Motor neuron (in vitro differentiated cells): ENCODE data around the gene SBF2. TPM values are rescaled to one million over a fixed set of nuclear protein-coding genes. Genes with fewer than 3 reads are reported as not detected.
"Not testable (repeated sequence)": the region's sequence is repeated elsewhere in the genome, so short reads cannot be mapped to it uniquely, and the experiment has no call there.

Experiments
- ATAC-seq, 8 experiments: fragments of 200-7000 bp; cut with Tn5 transposase; replicated peaks in 6 of 8; 2 replicates each; pipeline ENCODE4 v1.8.0; 2021; ENCODE audit warnings: mild to moderate bottlenecking in 8 of 8, moderate library complexity in 8 of 8
- H3K27ac ChIP-seq, 2 donors: fragments of 250-450 bp; sonication (Bioruptor Pico); 2 replicates each; pipeline ENCODE4 v1.9.0; 2021; ENCODE audit warnings: antibody characterized with exemption in 2 of 2, mild to moderate bottlenecking in 2 of 2, moderate library complexity in 1 of 2
- H3K4me1 ChIP-seq, 2 donors: fragments of 250-450 bp; sonication (Bioruptor Pico); replicated peaks in 1 of 2; 2 replicates each; pipeline ENCODE4 v1.6.1; 2021; ENCODE audit warnings: antibody characterized with exemption in 2 of 2, mild to moderate bottlenecking in 2 of 2, moderate library complexity in 1 of 2
- H3K4me3 ChIP-seq, 5 donors: fragments of 250-450 bp; sonication (Bioruptor Pico); 2 replicates each; pipeline ENCODE4 v1.9.0; 2021; ENCODE audit warnings: antibody characterized with exemption in 5 of 5, mild to moderate bottlenecking in 5 of 5, moderate library complexity in 4 of 5
- WGBS, 10 experiments: fragments of 450-650 bp; shearing (Covaris generic); methylation state at CpG; one replicate each; pipeline ENCODE4 v1.0.0; 2022; 5-methylcytosine and 5-hydroxymethylcytosine counted together
- in situ Hi-C, 9 experiments: fragments of 400-800 bp; cut with MboI; loops; one replicate each; pipeline ENCODE4 v1.15.0; 2021; ENCODE audit warnings: low sequenced_read_pairs in 9 of 9, low pct_unique_long_range_greater_than_20kb in 2 of 9; ENCODE audit not compliant: unreplicated experiment in 9 of 9
- total RNA-seq, 8 experiments: library from RNA; unstranded; fragments of 300-600 nt; gene quantifications; 2 replicates each; pipeline versions ENCODE4 v1.2.3 to v1.2.4, GENCODE V29; 2022

SBF2 gene
- total RNA-seq, 8 experiments from 2014 or later: 31.8 to 66.3 (median 44.6) TPM

DNA sequence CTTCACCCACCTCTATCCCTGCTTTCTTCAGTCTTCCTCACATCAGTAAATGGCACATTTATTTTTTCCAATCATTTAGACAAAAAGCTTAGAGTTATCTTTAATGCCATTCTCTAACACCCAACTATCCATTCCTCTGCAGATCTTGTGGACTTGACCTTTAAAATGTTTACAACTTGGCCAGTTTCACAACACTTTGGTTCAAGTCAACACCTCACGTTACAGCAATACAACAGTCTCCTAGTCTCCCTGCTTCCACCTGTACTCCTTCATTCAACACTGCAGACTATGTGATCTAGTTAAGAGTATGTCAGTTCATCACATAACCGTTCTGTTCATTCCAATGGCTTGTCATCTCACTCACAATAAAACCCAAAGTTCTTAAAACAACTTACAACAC is 325.0 kb downstream of the SBF2 start:
- no peak overlapping the region for H3K27ac ChIP-seq
- no peak overlapping the region for H3K4me3 ChIP-seq
- in situ Hi-C loops: loop anchor here in 3 of 9 experiments (25.0 kb wide), 2 partner anchors 182 to 207 kb away; no protein-coding TSS in a partner anchor
- ATAC-seq: no peak
- WGBS, 10 experiments: 60 to 100% (median 86%) methylated on average over 1 to 2 of the region's 2 CpGs; no CpG with 5 or more reads in 2 of the 10 experiments
- H3K4me1 ChIP-seq: no peaks in the 10 kb centered on the region

DNA sequence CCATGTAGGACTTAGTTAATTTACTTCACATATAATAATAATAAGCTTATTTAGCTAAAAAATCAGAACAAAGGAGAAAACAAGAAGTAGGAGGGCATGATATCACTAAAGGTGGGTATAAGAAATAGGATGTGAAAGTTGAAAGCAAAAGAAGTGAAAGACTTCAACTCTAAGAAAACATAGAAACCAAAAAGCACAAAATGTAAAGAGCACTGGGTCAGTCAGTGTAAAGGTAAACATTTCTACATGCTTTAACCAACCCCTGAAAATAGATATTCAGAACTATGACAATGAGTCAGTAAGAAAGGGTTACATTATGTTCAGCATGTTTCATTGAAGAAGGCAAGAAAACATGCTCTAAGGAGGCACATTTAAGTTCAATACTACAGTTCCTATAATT is 331.3 kb downstream of the SBF2 start:
- in situ Hi-C loops: loop anchor here in 3 of 9 experiments (25.0 kb wide), 2 partner anchors 175 to 200 kb away; no protein-coding TSS in a partner anchor
- no peak overlapping the region for H3K27ac ChIP-seq
- no peak for ATAC-seq
- no peaks in the 10 kb centered on the region for H3K4me1 ChIP-seq
- H3K4me3 ChIP-seq: no peak overlapping the region

DNA sequence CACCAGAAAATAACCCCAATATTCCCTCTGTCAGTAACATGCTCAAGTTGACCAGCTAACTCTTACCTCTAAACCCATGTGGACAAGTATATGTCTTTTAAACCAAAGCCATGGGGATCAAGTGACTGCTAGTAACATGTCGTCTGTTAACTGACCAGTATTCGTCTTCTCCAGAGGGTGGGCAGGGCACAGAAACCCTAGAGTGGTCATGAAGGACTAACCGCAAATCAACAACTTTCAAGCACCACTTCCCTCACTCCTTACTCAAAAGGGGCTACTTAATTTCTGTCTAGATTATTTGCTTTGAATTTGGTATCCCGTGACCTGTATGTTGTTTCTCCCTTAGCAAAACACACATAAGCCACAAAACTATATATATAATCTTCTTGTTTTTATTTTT is 336.9 kb downstream of the SBF2 start:
- WGBS, 10 experiments: 81 to 100% (median 95%) methylated on average over 1 to 4 of the region's 4 CpGs
- H3K27ac ChIP-seq: no peak overlapping the region
- peaks cover 1 to 9% of the 10 kb centered on the region in 2 donors for H3K4me1 ChIP-seq
- in situ Hi-C loops: loop anchor here in 3 of 9 experiments (25.0 kb wide), 2 partner anchors 170 to 195 kb away; no protein-coding TSS in a partner anchor
- no peak for ATAC-seq
- no peak overlapping the region for H3K4me3 ChIP-seq

- 60 to 100% (median 96%) methylated on average over 1 to 2 of the region's 2 CpGs; no CpG with 5 or more reads in 1 of the 10 experiments for WGBS, 10 experiments
- Histone ChIP-seq H3K4me1 (peaks cover 5 to 13% of the 10 kb centered on the region in 2 donors), H3K27ac (no peak overlapping the region), H3K4me3 (no peak overlapping the region)
- in situ Hi-C loops: loop anchor here in 3 of 9 experiments (25.0 kb wide), 2 partner anchors 169 to 194 kb away; no protein-coding TSS in a partner anchor
- no peak for ATAC-seq
These were observed 337.5 kb downstream of the SBF2 start for GRCh38 chr11:9956483-9956882.

DNA sequence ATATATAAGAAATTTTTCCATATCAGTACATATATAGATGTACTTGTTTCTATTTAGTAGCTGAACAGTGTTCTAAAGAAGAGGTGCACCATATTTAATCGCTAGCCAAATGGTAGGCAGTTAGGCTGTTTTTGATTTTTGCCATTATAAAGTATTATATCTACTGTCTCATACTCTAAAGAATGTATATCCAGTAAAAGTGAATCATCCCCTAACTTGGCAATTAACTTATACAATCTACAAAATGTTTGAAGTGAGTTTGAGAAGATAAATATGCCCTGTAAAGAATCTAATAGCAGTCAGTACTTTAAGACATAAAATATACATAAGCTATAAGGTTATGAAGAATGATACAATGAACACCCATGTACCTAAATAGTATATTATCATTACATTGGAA is 338.6 kb downstream of the SBF2 start:
- Histone ChIP-seq H3K4me1 (peaks cover 5 to 13% of the 10 kb centered on the region in 2 donors), H3K27ac (no peak overlapping the region), H3K4me3 (no peak overlapping the region)
- in situ Hi-C loops: loop anchor here in 3 of 9 experiments (25.0 kb wide), 2 partner anchors 168 to 193 kb away; no protein-coding TSS in a partner anchor
- no peak for ATAC-seq
- 90 to 100% (median 100%) methylated on average over 1 of the region's 1 CpG; no CpG with 5 or more reads in 3 of the 10 experiments for WGBS, 10 experiments

GRCh38 chr11:9953994-9954626 is 339.9 kb downstream of the SBF2 start:
- Histone ChIP-seq H3K27ac (no peak overlapping the region), H3K4me3 (no peak overlapping the region), H3K4me1 (peaks cover 5 to 13% of the 10 kb centered on the region in 2 donors)
- no peak for ATAC-seq
- in situ Hi-C loops: loop anchor here in 3 of 9 experiments (25.0 kb wide), 2 partner anchors 167 to 192 kb away; no protein-coding TSS in a partner anchor
- 15 to 93% (median 83%) methylated on average over 1 to 3 of the region's 3 CpGs; no CpG with 5 or more reads in 1 of the 10 experiments for WGBS, 10 experiments

DNA sequence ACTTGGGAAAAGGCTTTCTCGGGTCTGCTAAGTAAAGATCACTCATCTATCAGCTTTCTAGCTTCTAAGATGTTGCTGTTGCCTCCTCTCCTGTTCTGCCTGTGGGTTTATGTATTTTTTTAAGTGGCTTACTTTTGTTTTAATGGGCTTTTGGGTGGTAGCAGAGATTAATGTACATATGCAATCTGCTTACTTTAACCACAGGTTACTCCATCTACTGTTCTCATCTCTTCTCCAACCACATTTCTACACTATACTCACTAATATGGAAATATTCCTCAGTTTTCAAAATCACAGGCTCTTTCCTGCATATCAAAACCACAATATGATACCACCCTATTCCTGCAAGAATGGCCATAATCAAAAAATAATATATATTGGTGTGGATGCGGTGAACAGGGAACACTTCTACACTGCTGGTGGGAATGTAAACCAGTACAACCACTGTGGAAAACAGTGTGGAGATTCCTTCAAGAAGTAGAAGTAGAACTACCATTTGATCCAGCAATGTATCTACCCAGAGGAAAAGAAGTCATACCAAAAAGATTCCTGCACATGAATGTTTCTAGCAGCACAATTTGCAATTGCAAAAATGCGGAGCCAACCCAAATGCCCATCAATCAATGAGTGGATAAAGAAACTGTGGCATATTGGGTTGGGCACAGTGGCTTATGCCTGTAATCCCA is 341.4 kb downstream of the SBF2 start:
- in situ Hi-C loops: loop anchor here in 3 of 9 experiments (25.0 kb wide), 2 partner anchors 165 to 190 kb away; no protein-coding TSS in a partner anchor
- ATAC-seq: peak in 3 of 8 experiments; percentile 82 to 91 (median 87)
- 0 to 100% (median 93%) methylated on average over 1 to 3 of the region's 3 CpGs; no CpG with 5 or more reads in 3 of the 10 experiments for WGBS, 10 experiments
- Histone ChIP-seq H3K4me1 (peaks cover 5 to 13% of the 10 kb centered on the region in 2 donors), H3K4me3 (no peak overlapping the region), H3K27ac (no peak overlapping the region)

DNA sequence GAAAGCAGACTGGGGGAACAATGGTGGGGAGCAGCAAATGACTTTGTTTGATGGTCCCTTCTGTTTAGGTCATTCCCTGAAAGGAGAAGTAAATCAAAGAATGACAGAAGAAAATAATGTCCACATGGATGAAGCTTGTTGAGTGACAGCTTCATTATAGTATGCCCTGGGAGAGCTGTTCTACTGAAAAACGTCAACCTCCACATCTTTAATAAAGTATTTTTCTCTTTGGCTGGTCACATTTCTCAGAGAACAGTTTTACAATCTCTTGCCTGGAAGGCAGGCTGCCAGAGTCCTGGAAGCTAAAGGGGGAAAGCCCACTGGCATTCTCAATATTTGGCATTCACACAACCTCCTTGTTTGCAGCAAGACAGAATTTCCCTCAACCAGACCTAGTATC is 342.2 kb downstream of the SBF2 start:
- ATAC-seq: peak in 5 of 8 experiments; percentile 20 to 72 (median 36)
- Histone ChIP-seq H3K4me3 (no peak overlapping the region), H3K27ac (no peak overlapping the region), H3K4me1 (peaks cover 5 to 13% of the 10 kb centered on the region in 2 donors)
- 0 to 22% (median 6%) methylated on average over 1 of the region's 1 CpG; no CpG with 5 or more reads in 4 of the 10 experiments for WGBS, 10 experiments
- in situ Hi-C loops: loop anchor here in 3 of 9 experiments (25.0 kb wide), 2 partner anchors 165 to 190 kb away; no protein-coding TSS in a partner anchor

DNA sequence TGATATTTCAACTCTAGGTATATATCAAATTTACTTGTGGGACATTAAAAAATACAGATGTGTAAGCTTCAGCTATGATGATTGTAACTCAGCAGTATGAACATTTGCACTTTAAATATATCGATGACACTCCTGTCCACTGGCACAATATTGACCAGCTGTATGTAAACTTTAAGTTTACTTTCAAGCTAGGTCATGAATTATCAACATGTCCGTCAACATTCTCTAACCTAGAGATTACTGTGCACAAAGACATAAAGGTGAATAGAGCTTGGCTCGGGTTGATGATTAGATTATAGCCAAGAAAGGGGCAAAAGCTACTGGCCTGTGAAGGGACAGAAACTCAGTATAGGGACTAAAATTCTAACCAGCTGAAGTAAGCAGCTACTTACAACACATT is 343.6 kb downstream of the SBF2 start:
- no peak for ATAC-seq
- Histone ChIP-seq H3K4me1 (peaks cover 5 to 13% of the 10 kb centered on the region in 2 donors), H3K27ac (no peak overlapping the region), H3K4me3 (no peak overlapping the region)
- 92 to 100% (median 100%) methylated on average over 1 to 3 of the region's 3 CpGs; no CpG with 5 or more reads in 3 of the 10 experiments for WGBS, 10 experiments
- in situ Hi-C loops: loop anchor here in 3 of 9 experiments (25.0 kb wide), 2 partner anchors 163 to 188 kb away; no protein-coding TSS in a partner anchor

- WGBS, 10 experiments: 60 to 98% (median 94%) methylated on average over 4 to 7 of the region's 7 CpGs
- no peak for ATAC-seq
- Histone ChIP-seq H3K27ac (no peak overlapping the region), H3K4me3 (no peak overlapping the region), H3K4me1 (peaks cover 5 to 7% of the 10 kb centered on the region in 2 donors)
- in situ Hi-C loops: no loop called here
These were observed 346.7 kb downstream of the SBF2 start for GRCh38 chr11:9947231-9947864.

- 0 to 100% (median 80%) methylated on average over 1 of the region's 1 CpG; no CpG with 5 or more reads in 1 of the 10 experiments for WGBS, 10 experiments
- H3K4me1 ChIP-seq, ATAC-seq, H3K27ac ChIP-seq, in situ Hi-C loops, H3K4me3 ChIP-seq: not testable (repeated sequence)
These were observed 348.3 kb downstream of the SBF2 start for GRCh38 chr11:9945680-9946079.

- Histone ChIP-seq H3K4me3 (no peak overlapping the region), H3K27ac (no peak overlapping the region), H3K4me1 (no peaks in the 10 kb centered on the region)
- in situ Hi-C loops: no loop called here
- WGBS, 10 experiments: 0 to 100% (median 90%) methylated on average over 1 to 3 of the region's 3 CpGs
- ATAC-seq: peak in 3 of 8 experiments; percentile 36 to 97 (median 96)
These were observed 350.5 kb downstream of the SBF2 start for GRCh38 chr11:9943386-9944110.
